ENCODE results near the gene BEST2. TPM values are rescaled to one million over a fixed set of nuclear protein-coding genes. Genes with fewer than 3 reads are reported as not detected.

Gene BEST2
- total RNA-seq, 1 donor: not detected

GRCh38 chr19:12789904-12790619, 38.5 kb downstream of the BEST2 start:
- peak; percentile 100 for DNase-seq (ENCODE audit: insufficient read length, low spot score, missing footprints)
- Histone ChIP-seq H3K36me3 (ENCODE audit: insufficient read depth, low read length) (no peaks in the 10 kb centered on the region), H3K27me3 (ENCODE audit: insufficient read depth, low read length) (no peaks in the 10 kb centered on the region), H3K4me3 (ENCODE audit: insufficient read depth, low read length) (peak overlapping the region; percentile 98), H3K27ac (ENCODE audit: low read depth, low read length) (peak overlapping the region; percentile 92), H3K79me2 (ENCODE audit: insufficient read depth, low read length) (peaks cover 21% of the 10 kb centered on the region), H4K20me1 (ENCODE audit: insufficient read depth, low read length) (peaks cover 12% of the 10 kb centered on the region), H3K4me2 (ENCODE audit: insufficient read depth, low read length) (peak overlapping the region; percentile 88), H2AFZ (ENCODE audit: low read length) (peak overlapping the region; percentile 44), H3K4me1 (ENCODE audit: insufficient read depth, low read length) (peaks cover 30% of the 10 kb centered on the region), H3K9me3 (ENCODE audit: low read depth, low read length) (no peaks in the 10 kb centered on the region)
- TF ChIP-seq CTCF (IDR thresholded peaks at IDR 0.05; ENCODE audit: extremely low read depth, low read depth, low read length): no peak

GRCh38 chr19:12790628-12791344, 39.2 kb downstream of the BEST2 start:
- TF ChIP-seq CTCF (IDR thresholded peaks at IDR 0.05; ENCODE audit: extremely low read depth, low read depth, low read length): no peak
- Histone ChIP-seq H2AFZ (ENCODE audit: low read length) (no peak overlapping the region), H3K36me3 (ENCODE audit: insufficient read depth, low read length) (no peaks in the 10 kb centered on the region), H3K4me2 (ENCODE audit: insufficient read depth, low read length) (peak overlapping the region; percentile 88), H3K27me3 (ENCODE audit: insufficient read depth, low read length) (no peaks in the 10 kb centered on the region), H4K20me1 (ENCODE audit: insufficient read depth, low read length) (peaks cover 12% of the 10 kb centered on the region), H3K4me3 (ENCODE audit: insufficient read depth, low read length) (peak overlapping the region; percentile 98), H3K4me1 (ENCODE audit: insufficient read depth, low read length) (peaks cover 30% of the 10 kb centered on the region), H3K27ac (ENCODE audit: low read depth, low read length) (peak overlapping the region; percentile 92), H3K79me2 (ENCODE audit: insufficient read depth, low read length) (peaks cover 21% of the 10 kb centered on the region), H3K9me3 (ENCODE audit: low read depth, low read length) (no peaks in the 10 kb centered on the region)
- DNase-seq (ENCODE audit: insufficient read length, low spot score, missing footprints): peak; percentile 88

GRCh38 chr19:12791345-12792050, 39.9 kb downstream of the BEST2 start, which contains the start of gene JUNB:
Gene JUNB (plus strand): TSS chr19:12791486. CDS start chr19:12791772, 286 bp downstream.
- Histone ChIP-seq H3K79me2 (ENCODE audit: insufficient read depth, low read length) (peaks cover 21% of the 10 kb centered on the region), H4K20me1 (ENCODE audit: insufficient read depth, low read length) (peaks cover 12% of the 10 kb centered on the region), H3K36me3 (ENCODE audit: insufficient read depth, low read length) (no peaks in the 10 kb centered on the region), H3K4me2 (ENCODE audit: insufficient read depth, low read length) (peak within 1 kb of the TSS; percentile 88), H2AFZ (ENCODE audit: low read length) (no peak within 1 kb of the TSS), H3K4me1 (ENCODE audit: insufficient read depth, low read length) (peaks cover 30% of the 10 kb centered on the region), H3K9me3 (ENCODE audit: low read depth, low read length) (no peaks in the 10 kb centered on the region), H3K27ac (ENCODE audit: low read depth, low read length) (peak within 1 kb of the TSS; percentile 92), H3K27me3 (ENCODE audit: insufficient read depth, low read length) (no peaks in the 10 kb centered on the region), H3K4me3 (ENCODE audit: insufficient read depth, low read length) (peak within 1 kb of the TSS; percentile 98)
- peak; percentile 100 for DNase-seq (ENCODE audit: insufficient read length, low spot score, missing footprints)
- TF ChIP-seq CTCF (IDR thresholded peaks at IDR 0.05; ENCODE audit: extremely low read depth, low read depth, low read length): no peak
